Measurements from ENCODE around the gene UNC5B. TPM values are rescaled to one million over a fixed set of nuclear protein-coding genes. Genes with fewer than 3 reads are reported as not detected.

The UNC5B gene
- total RNA-seq, 1 experiment from 2014 or later = 22.0 TPM

DNA sequence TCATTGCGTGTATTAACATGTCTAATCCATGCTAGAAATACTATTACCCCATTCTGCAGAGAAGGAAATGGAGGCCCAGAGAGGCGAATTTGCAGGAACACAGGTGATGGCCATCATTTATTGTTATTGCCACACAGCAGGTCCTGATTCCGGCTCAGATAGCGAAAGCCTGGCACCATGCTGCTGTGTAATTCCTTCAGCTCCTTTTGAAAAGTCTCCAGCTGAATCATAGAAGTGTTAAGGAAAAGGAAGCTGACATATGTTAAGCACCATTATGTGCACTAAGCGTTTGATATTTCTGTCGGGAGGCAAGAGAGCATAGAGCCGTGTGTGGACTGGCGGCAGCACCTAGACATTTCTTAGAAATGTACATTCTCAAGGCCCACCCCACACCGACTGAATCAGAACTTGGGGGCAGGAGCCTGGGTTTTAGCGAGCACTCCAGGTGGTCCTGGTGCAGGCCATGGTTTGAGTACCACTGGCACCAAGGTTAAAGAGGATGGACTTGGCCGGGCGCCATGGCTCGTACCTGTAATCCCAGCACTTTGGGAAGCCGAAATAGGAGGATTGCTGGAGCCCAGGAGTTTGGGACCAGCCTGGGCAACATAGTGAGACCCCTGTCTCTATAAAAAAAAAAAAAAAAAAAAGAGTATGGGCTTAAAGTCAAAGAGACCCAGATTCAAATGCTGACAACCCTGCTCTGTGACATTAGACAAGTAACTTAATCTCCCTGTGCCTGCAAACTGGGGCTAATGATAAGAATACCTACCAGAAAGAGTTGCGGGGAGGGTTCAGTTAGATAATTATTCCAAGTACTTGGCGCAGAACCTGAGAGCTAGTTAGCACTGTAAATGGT is 52.2 kb downstream of the UNC5B start:
- Histone ChIP-seq H3K27ac (ENCODE audit: low read depth, low read length) (no peak overlapping the region), H3K4me2 (ENCODE audit: low read length) (no peak overlapping the region), H4K20me1 (ENCODE audit: insufficient read depth) (no peaks in the 10 kb centered on the region), H3K27me3 (ENCODE audit: insufficient read depth, low read length) (no peaks in the 10 kb centered on the region), H3K79me2 (ENCODE audit: insufficient read depth, low read length) (no peaks in the 10 kb centered on the region), H2AFZ (ENCODE audit: low read depth, low read length, poor library complexity, severe bottlenecking) (no peak overlapping the region), H3K36me3 (ENCODE audit: control insufficient read depth in 1 of 2, insufficient read depth in 2 of 2, low read length in 2 of 2) (no peaks in the 10 kb centered on the region), H3K9ac (ENCODE audit: low read length) (no peak overlapping the region), H3K9me2 (ENCODE audit: insufficient read depth) (no peaks in the 10 kb centered on the region), H3K9me3 (ENCODE audit: control insufficient read depth in 1 of 2, insufficient read depth in 1 of 2, low read depth in 1 of 2, low read length in 2 of 2) (no peaks in the 10 kb centered on the region), H3K4me3 (replicated peaks in 1 of 2; ENCODE audit: low read depth in 1 of 2, low read length in 2 of 2) (no peak overlapping the region), H3K4me1 (ENCODE audit: control insufficient read depth in 1 of 2, insufficient read depth in 2 of 2, low read length in 2 of 2) (peaks cover 34 to 35% of the 10 kb centered on the region in 2 experiments)
- intact Hi-C loops (cut with micrococcal nuclease) = no loop called here
- POLR2A ChIA-PET = interaction anchor here (1.1 kb wide), 1 partner anchor 9 kb away, joined by 3 read pairs; no protein-coding TSS in a partner anchor
- no TSS peak for BruUV-seq (replicated peaks)
- DNase-seq (ENCODE audit: low read depth, low spot score) (no peak), ATAC-seq (no peak)
- CTCF ChIA-PET = interaction anchor here (1.3 kb wide), 1 partner anchor 20 kb away, joined by 3 read pairs; no protein-coding TSS in a partner anchor
- TF ChIP-seq TCF7L2 (IDR thresholded peaks at IDR 0.05; ENCODE audit: borderline replicate concordance, extremely low read depth, insufficient read depth, insufficient read length) (no peak), JUND (IDR thresholded peaks at IDR 0.05) (no peak), CEBPB (IDR thresholded peaks at IDR 0.05; ENCODE audit: low read depth) (no peak), EZH2phosphoT487 (IDR thresholded peaks at IDR 0.05; ENCODE audit: borderline replicate concordance) (no peak), YY1 (IDR thresholded peaks at IDR 0.05; ENCODE audit: extremely low read depth, insufficient replicate concordance, low read depth, low read length) (no peak), CBX3 (IDR thresholded peaks at IDR 0.05; ENCODE audit: low read depth) (no peak), POLR2AphosphoS5 (IDR thresholded peaks at IDR 0.05; ENCODE audit: low read depth, low read length) (no peak), EGR1 (IDR thresholded peaks at IDR 0.05; ENCODE audit: low read depth) (no peak), RAD21 (IDR thresholded peaks at IDR 0.05; ENCODE audit: low read depth) (no peak), REST (IDR thresholded peaks at IDR 0.05; ENCODE audit: low read depth) (no peak), SRF (IDR thresholded peaks at IDR 0.05; ENCODE audit: low read depth) (no peak), ZNF274 (IDR thresholded peaks at IDR 0.05; ENCODE audit: low read depth, low read length) (no peak), ZBTB33 (IDR thresholded peaks at IDR 0.05; ENCODE audit: extremely low read depth, insufficient replicate concordance, low read length) (no peak), POLR2A (IDR thresholded peaks at IDR 0.05; ENCODE audit: borderline replicate concordance, extremely low read depth, insufficient read depth, insufficient read length) (no peak), ATF3 (IDR thresholded peaks at IDR 0.05) (no peak), FOSL1 (IDR thresholded peaks at IDR 0.05; ENCODE audit: low read depth) (no peak)
- TF ChIP-seq, protein P1, sequence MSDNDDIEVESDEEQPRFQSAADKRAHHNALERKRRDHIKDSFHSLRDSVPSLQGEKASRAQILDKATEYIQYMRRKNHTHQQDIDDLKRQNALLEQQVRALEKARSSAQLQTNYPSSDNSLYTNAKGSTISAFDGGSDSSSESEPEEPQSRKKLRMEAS (IDR thresholded peaks at IDR 0.05) = no peak
- TF ChIP-seq, protein P2, sequence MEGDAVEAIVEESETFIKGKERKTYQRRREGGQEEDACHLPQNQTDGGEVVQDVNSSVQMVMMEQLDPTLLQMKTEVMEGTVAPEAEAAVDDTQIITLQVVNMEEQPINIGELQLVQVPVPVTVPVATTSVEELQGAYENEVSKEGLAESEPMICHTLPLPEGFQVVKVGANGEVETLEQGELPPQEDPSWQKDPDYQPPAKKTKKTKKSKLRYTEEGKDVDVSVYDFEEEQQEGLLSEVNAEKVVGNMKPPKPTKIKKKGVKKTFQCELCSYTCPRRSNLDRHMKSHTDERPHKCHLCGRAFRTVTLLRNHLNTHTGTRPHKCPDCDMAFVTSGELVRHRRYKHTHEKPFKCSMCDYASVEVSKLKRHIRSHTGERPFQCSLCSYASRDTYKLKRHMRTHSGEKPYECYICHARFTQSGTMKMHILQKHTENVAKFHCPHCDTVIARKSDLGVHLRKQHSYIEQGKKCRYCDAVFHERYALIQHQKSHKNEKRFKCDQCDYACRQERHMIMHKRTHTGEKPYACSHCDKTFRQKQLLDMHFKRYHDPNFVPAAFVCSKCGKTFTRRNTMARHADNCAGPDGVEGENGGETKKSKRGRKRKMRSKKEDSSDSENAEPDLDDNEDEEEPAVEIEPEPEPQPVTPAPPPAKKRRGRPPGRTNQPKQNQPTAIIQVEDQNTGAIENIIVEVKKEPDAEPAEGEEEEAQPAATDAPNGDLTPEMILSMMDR (IDR thresholded peaks at IDR 0.05 in 2 of 3, conservative IDR thresholded peaks at IDR 0.05 in 1 of 3; ENCODE audit: borderline replicate concordance in 1 of 3, insufficient read depth in 1 of 3, low read depth in 2 of 3, low read length in 2 of 3) = no peak
- RAD21 ChIA-PET (ENCODE audit: low non-redundant PET in 1 of 2, low total read pairs in 2 of 2, uncharacterized antibody in 2 of 2, unreplicated experiment in 2 of 2) = no interaction called here

Data from HCT116 (cell line).